Ovary (tissue), 3 donors: Measurements from ENCODE around the gene LUZP2.

ENCODE experiments used
- EP300 ChIP-seq: sonication (generic); formaldehyde crosslinking; IDR thresholded peaks from one replicate; pipeline ENCODE4 v1.6.1; 2017; ENCODE audit warnings: antibody characterized with exemption
- POLR2A ChIP-seq: fragments of 450-650 bp; IDR thresholded peaks from one replicate; pipeline ENCODE4 v1.6.1; 2017; ENCODE audit warnings: antibody characterized with exemption, mild to moderate bottlenecking, moderate library complexity
- TF ChIP-seq, protein P1 (sequence below), 3 donors: fragments of 450-650 bp in 2 of 3; fragments of 200-600 bp in 1 of 3; IDR thresholded peaks; one replicate each; pipeline versions ENCODE4 v1.5.1 to v1.8.0; 2016 to 2022; ENCODE audit warnings: antibody characterized with exemption in 3 of 3, mild to moderate bottlenecking in 1 of 3
- donor health status: DM: no; HTN: no; CAD: no.

DNA sequence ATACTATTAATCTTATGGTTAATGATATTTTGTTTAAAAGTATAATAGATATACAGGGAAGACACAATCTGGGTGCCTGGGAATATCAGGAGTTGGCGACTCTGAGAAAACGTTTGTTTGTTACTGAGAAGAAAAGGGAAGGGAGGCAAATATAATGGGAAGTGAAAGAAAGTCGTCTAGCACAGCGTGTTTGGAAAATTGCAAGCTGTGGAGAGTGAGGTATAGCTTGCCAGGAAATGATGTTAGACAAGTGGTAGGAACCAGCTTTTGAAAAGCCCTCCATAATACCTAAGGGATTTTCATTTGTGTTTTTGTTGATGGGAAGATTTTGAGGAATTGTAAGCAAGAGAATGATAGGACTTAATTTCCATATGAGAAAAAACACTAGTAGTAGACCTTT is 322.2 kb downstream of the LUZP2 start:
- TF ChIP-seq, protein P1, sequence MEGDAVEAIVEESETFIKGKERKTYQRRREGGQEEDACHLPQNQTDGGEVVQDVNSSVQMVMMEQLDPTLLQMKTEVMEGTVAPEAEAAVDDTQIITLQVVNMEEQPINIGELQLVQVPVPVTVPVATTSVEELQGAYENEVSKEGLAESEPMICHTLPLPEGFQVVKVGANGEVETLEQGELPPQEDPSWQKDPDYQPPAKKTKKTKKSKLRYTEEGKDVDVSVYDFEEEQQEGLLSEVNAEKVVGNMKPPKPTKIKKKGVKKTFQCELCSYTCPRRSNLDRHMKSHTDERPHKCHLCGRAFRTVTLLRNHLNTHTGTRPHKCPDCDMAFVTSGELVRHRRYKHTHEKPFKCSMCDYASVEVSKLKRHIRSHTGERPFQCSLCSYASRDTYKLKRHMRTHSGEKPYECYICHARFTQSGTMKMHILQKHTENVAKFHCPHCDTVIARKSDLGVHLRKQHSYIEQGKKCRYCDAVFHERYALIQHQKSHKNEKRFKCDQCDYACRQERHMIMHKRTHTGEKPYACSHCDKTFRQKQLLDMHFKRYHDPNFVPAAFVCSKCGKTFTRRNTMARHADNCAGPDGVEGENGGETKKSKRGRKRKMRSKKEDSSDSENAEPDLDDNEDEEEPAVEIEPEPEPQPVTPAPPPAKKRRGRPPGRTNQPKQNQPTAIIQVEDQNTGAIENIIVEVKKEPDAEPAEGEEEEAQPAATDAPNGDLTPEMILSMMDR (IDR thresholded peaks at IDR 0.05) = no peak
- no peak for TF ChIP-seq EP300
- no peak for TF ChIP-seq POLR2A
